Hematopoietic multipotent progenitor cell treated with erythropoietin and hydrocortisone succinate and interleukin-3 and kit ligand, for 17 days (in vitro differentiated cells): ENCODE results near the gene TP53I11.

Experiments used
- DNase-seq: peaks from one replicate; pipeline ENCODE4 v3.0.0-alpha.2; 2015; ENCODE audit warnings: low spot score

The TP53I11 gene, protein sequence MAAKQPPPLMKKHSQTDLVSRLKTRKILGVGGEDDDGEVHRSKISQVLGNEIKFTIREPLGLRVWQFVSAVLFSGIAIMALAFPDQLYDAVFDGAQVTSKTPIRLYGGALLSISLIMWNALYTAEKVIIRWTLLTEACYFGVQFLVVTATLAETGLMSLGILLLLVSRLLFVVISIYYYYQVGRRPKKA

DNA sequence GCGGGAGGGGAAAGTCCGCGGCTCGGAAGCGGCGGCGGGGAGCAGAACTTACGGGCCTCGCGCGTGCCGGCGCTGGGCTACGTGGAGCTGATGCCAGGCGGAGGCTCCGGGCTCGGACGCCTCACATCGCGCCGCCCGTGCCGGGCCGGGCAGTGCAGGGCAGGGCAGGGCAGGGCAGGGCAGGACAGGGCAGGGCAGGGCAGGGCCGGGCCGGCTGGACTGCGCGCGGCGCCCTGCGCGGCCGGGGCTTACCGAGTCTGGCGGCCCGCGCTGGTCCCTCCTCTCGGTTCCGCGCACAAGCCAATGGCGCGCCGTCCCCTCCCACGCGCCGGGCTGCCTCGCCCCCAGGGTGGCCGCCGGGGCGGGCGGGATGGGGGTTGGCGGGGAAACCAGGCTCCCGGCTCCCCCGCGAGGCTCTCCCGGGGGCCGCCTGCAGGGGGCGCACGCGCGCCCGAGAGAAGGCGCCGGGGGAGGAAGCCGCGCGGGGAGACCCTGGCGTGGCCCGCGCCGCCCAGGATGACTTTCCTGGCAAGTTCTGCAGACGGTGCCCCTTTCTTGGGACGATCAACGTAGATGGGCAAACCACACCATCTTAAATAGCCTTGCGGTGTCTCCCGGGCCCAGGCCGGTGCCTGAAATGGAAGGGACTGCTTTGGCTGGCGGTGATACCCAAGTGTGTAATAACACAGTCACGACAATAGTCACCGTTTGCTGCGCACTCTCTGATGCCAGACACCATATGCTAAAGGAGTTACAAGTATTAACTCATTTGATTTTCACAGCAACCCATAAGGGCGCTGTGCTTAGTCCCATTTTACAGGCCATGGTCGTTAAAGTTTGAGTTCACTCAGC lies at the start of gene TP53I11:
TSS of gene TP53I11 (minus strand) at position 259 of the 852 bp plus-strand sequence. CDS start 12,548 bp downstream, outside the sequence.
- DNase-seq: no peak

DNA sequence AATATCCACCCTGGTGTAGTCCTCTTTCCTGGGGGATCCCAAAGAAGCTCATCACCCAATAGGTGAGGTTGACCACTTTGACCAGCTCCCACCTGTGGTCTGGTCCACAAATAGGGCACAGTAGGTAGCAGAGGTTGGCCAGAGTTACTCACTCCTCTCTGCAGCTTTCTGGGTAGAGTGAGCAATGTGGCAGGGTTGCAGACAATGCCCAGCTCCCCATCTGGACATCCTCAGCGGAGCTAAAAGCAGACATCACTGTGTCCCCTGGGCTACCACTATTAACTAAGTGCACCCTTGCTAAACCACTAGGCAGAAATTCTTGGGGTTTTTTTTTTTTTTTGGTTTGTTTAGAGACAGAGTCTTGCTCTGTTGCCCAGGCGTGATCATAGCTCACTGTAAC lies 48.4 kb upstream of the TP53I11 start:
- no peak for DNase-seq

- no peak for DNase-seq
These were observed 47.4 kb upstream of the TP53I11 start for GRCh38 chr11:44998051-44998450.

DNA sequence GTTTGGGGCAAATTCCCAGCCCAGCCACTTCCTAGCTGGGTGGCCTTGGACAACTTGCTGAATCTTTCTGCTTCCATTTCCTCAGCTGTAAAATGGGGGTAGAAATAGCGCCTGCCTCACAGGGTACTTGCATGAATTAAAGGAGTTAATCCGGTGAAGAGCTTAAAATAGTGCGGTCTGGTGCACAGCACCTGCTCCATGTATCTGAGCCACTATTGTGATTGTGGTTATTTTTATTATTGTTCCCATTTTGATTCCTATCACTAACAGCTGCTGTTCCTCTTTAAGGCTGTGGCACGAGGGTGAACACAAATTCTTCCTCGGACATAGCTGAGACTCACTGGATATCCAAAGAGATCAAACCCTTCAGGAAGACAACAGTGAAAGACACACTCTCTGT lies 46.9 kb upstream of the TP53I11 start:
- DNase-seq: no peak

DNA sequence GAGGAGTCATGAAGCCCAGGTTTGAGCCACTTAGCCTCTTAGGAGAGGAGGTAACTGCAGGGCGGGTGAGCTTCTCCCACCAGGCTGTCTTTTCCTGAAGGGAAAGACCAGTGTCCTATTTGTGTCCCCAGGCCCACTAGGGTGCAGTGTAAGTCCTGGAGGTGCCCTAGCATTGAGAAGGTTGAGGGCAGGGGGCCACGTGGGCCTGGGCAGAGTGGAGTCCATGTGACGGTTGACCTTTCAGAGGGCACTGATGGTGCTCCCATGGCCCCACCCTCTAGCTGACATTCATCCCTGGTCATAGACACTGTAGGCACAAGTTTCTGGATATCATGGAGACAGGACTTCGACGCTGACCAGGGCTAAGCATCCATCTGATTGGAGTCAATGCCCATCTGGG lies 44.1 kb upstream of the TP53I11 start:
- DNase-seq: no peak

- DNase-seq: no peak
These were observed 43.5 kb upstream of the TP53I11 start for GRCh38 chr11:44993971-44994704.

DNA sequence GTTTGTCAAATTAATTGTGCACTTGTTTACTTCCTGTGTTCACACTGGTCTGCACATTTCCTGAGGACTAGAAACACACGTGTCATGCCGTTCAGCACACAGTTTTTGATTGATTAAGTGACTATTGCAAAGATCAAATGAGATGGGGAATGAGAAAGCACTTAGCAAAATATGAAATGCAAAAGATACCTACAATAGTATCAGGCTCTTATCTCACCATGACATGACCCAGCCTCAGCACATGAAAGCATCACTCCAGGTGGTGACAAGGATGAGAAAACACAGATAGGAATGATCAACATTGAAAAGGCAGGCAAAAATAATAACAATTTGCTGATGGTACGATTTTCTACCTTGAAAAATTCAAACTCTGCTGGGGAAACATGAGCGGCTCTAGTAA lies 42.1 kb upstream of the TP53I11 start:
- no peak for DNase-seq

DNA sequence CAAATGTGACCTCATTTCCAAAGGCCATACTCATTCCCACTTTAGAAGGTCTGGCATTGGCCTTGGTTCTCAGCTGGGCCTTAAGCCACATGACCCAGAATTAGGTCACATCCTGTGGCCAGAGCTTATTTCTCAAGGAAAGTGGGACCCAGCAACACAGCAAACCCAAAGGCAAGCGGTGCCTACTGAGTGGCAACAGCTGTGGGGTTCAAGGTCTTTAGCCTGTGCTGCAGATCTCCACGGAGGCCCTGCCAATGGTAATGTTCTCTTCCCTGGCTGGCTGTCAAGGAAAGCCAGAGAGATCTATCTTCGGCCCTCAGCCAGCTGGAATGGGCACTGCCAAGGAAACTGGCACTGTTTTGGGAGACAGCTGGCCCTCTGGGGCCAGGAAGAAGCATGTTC lies 41.5 kb upstream of the TP53I11 start:
- no peak for DNase-seq

- DNase-seq: no peak
These were observed 40.0 kb upstream of the TP53I11 start for GRCh38 chr11:44990665-44991064.

DNA sequence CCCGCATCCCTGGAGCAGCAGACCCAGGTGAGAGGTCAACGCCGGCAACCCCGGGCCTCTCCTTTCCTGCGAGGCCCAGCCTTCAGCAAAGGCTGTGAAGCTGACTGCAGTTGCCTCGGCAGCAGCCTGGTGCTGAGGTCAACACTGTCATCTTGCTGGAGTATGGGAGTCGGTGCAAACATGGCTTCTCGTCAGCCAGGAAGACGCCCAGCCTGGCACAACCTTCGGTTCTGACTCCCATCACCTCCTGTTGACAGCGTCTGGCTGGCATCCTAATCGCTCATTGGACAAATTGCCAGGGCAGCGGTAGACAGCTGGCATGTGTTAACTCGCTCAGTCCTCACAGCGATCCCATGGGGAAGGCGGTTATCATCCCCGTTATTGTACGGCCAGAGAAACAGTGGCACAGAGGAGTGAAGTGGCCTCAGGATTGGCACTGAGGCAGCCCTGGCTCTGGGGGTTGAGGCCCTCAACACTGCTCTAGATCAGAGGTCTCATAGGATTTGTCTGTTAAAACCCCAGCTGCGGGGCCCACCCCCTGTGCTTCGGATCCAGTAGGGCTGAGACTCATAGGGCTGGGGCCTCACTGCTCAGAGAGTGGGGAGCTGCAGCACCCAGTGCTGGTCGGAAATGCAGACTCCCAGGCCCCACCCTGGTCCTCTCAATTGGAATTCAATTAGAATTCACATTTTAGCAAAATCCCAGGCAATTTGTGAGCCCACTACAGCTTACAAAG lies 39.3 kb upstream of the TP53I11 start:
- DNase-seq: no peak

- no peak for DNase-seq
These were observed 38.4 kb upstream of the TP53I11 start for GRCh38 chr11:44988981-44989635.

DNA sequence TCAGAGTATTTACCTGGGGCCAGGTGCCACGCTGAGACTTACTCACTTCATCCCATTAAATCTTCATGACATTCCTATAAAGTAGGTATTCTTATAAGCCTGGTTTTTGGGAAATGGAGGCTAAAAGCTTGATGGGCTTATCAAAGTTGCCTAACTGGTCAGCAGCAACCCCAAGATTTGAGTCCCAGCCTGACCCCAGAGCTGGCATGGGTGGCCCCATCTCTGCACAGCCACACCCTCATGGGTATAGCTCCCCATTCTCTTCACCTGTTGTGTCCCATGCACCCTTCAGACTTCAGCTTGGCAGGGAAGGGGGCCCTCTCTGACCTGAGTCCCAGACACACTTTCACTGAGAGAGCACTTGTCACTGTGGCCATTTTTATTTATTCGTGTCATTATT lies 37.4 kb upstream of the TP53I11 start:
- DNase-seq: no peak

DNA sequence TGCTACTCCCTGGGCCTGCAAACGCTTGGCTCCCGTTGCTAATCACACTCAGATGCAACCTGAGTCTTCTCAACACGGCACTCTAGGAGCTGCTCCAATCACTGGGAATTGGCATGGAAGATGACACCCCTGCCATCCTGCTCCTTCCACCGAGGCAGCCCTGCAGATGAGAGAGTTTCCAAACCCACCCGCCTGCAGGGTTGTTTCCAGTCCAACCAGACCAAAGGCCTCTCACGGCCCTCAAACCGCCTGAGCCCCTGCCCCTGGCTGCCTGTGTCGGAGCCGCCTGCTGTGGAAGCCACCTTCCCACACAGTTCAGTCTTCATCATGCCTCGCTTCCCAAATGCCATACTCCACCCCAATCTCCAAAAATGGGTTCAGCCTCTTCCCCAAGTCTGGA lies 36.8 kb upstream of the TP53I11 start:
- no peak for DNase-seq

GRCh38 chr11:44986315-44986714 lies 35.6 kb upstream of the TP53I11 start:
- no peak for DNase-seq

DNA sequence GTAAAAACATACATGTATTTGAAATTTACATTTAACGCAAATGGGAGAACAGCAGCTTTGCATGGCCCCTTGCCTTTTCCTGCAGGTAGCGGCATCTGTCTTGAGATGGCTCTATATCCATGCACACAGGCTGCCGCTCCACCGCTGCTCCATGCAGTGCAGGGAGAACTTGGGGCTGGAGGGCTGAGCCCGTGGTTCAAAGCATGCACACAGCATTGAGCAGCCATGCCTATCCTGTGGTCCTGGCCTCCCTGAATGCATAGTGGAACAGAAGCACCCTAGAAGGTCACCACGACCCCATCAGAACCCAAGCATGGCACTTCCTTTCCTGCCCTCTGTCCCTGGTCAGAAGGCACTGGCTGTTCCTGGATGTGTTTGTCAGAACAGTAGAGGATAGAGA lies 35.0 kb upstream of the TP53I11 start:
- DNase-seq: no peak

- no peak for DNase-seq
These were observed 33.1 kb upstream of the TP53I11 start for GRCh38 chr11:44983786-44984185.

DNA sequence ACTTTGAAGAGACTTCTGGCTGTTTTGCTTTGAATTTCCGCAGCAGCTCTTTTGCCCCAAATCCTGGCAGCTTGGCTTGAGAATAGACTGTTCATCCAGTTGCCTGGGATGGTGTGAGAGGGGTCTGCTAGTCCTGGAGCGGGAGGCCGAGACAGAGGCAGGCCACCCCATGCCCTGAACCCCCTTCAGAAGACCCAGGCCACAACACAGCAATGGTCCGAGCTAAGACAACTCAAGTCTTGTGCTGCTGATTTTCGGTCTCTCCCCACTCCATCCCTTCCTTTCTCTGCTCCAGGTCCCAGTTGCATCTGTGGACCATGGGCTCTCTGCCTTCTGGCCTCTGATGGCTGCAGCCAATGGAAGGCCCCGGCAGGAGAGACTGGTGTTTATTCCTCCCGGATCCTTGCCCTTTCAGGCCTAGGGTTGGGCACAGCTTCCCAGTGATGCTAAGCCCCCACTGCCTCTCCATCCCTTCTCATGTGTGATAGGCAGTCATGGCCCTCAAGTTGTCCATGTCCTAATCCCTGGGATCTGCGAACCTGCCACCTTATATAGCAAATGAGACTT lies 31.9 kb upstream of the TP53I11 start:
- DNase-seq: no peak

- DNase-seq: no peak
These were observed 30.1 kb upstream of the TP53I11 start for GRCh38 chr11:44980533-44981427.

DNA sequence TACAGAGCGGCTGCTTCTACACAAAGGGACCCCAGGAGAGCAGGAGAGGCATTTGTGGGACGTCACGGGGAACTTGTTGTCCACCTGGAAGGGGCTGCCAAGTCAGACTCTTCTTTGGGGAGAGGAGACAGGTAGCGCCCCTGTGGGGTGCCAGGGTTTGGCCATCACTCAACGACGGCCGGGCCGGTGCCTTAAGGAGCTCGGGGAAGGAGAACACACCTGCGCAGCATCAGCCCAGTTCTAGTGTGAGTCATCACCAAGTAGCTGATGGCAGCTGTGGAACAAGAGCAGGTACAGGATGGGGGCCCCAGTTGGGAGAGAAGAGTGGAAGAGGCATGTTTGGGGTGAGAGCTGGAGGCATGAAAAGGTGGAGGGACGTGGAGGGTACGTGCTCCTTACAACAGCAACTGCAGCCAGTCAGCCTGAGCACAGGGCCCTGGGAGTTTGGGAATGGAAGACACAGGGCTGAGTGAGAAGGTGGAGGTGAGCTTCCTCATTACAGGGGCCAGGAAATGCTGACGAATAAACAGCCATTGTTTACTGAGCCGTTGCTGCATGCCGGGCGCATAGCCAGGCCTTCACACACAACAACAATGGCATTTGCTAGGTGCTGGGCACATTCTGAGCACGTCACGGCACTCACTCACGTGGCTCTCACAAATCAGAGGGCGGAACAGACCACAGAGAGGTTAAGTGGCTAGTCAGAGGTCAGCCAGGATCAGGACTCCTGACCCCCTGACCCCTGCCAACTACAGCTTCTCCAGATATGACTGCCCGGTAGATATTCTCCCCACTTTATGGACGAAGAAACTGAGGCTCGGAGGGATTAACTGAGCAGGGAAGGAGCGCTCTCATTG lies 29.1 kb upstream of the TP53I11 start:
- DNase-seq: no peak
